ENCODE results near the gene SLC26A11. TPM values are rescaled to one million over a fixed set of nuclear protein-coding genes. Genes with fewer than 3 reads are reported as not detected.

Gene SLC26A11
- total RNA-seq, 1 donor = 12.7 TPM

DNA sequence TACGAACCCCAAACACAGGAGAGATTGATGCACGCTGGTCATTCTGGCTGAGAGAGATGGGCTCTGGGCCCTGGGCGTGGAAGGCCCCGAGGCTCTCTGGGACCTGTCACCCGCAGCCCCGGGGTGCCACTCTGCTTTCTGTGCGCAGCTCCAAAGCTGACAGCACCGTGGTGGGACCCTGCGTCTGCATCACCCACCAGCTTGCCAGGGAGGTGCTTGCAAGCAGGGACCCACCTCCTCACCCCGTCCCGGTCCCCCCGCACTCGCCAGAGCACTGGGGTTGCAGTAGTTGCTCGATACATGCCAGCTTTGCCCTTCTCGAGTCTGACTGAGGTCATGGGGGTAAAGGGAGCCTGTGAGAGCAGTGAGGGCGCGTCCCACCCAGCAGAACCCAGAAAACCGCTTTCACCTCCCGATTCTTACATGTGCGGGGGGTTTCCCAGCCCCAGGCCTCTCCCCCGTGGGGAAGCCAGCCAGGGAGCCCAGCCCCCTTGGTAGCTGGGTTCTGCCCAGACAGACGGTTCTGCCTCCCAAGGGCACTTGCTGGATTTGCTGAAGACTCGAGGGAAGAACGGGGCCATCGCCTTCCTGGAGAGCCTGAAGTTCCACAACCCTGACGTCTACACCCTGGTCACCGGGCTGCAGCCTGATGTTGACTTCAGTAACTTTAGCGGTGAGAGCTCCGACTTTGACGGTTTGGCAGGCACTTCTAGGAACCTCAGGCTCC is 37.9 kb upstream of the SLC26A11 start:
- Histone ChIP-seq H3K4me1 (ENCODE audit: insufficient read depth, low read length) (no peaks in the 10 kb centered on the region), H3K4me3 (ENCODE audit: insufficient read depth, low read length) (no peak overlapping the region), H3K36me3 (ENCODE audit: insufficient read depth, low read length) (no peaks in the 10 kb centered on the region), H3K9me3 (ENCODE audit: low read depth, low read length) (no peaks in the 10 kb centered on the region), H3K79me2 (ENCODE audit: insufficient read depth, low read length) (no peaks in the 10 kb centered on the region), H4K20me1 (ENCODE audit: insufficient read depth, low read length) (no peaks in the 10 kb centered on the region), H3K4me2 (ENCODE audit: insufficient read depth, low read length) (no peak overlapping the region), H3K27me3 (ENCODE audit: insufficient read depth, low read length) (peaks cover 8% of the 10 kb centered on the region), H3K27ac (ENCODE audit: low read depth, low read length) (no peak overlapping the region), H2AFZ (ENCODE audit: low read length) (no peak overlapping the region)
- DNase-seq (ENCODE audit: insufficient read length, low spot score, missing footprints) = peak; percentile 52
- TF ChIP-seq, protein P1, sequence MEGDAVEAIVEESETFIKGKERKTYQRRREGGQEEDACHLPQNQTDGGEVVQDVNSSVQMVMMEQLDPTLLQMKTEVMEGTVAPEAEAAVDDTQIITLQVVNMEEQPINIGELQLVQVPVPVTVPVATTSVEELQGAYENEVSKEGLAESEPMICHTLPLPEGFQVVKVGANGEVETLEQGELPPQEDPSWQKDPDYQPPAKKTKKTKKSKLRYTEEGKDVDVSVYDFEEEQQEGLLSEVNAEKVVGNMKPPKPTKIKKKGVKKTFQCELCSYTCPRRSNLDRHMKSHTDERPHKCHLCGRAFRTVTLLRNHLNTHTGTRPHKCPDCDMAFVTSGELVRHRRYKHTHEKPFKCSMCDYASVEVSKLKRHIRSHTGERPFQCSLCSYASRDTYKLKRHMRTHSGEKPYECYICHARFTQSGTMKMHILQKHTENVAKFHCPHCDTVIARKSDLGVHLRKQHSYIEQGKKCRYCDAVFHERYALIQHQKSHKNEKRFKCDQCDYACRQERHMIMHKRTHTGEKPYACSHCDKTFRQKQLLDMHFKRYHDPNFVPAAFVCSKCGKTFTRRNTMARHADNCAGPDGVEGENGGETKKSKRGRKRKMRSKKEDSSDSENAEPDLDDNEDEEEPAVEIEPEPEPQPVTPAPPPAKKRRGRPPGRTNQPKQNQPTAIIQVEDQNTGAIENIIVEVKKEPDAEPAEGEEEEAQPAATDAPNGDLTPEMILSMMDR (IDR thresholded peaks at IDR 0.05; ENCODE audit: extremely low read depth, low read depth, low read length) = no peak

- Histone ChIP-seq H3K79me2 (ENCODE audit: insufficient read depth, low read length) (no peaks in the 10 kb centered on the region), H4K20me1 (ENCODE audit: insufficient read depth, low read length) (no peaks in the 10 kb centered on the region), H3K4me2 (ENCODE audit: insufficient read depth, low read length) (no peak overlapping the region), H2AFZ (ENCODE audit: low read length) (no peak overlapping the region), H3K4me3 (ENCODE audit: insufficient read depth, low read length) (no peak overlapping the region), H3K9me3 (ENCODE audit: low read depth, low read length) (no peaks in the 10 kb centered on the region), H3K27ac (ENCODE audit: low read depth, low read length) (no peak overlapping the region), H3K27me3 (ENCODE audit: insufficient read depth, low read length) (peaks cover 10% of the 10 kb centered on the region), H3K4me1 (ENCODE audit: insufficient read depth, low read length) (no peaks in the 10 kb centered on the region), H3K36me3 (ENCODE audit: insufficient read depth, low read length) (no peaks in the 10 kb centered on the region)
- TF ChIP-seq, protein P1 (IDR thresholded peaks at IDR 0.05; ENCODE audit: extremely low read depth, low read depth, low read length) = no peak
- DNase-seq (ENCODE audit: insufficient read length, low spot score, missing footprints) = peak; percentile 55
Measured at GRCh38 chr17:80182845-80183223, 37.4 kb upstream of the SLC26A11 start.

- Histone ChIP-seq H2AFZ (ENCODE audit: low read length) (no peak overlapping the region), H3K4me3 (ENCODE audit: insufficient read depth, low read length) (no peak overlapping the region), H4K20me1 (ENCODE audit: insufficient read depth, low read length) (no peaks in the 10 kb centered on the region), H3K9me3 (ENCODE audit: low read depth, low read length) (no peaks in the 10 kb centered on the region), H3K4me1 (ENCODE audit: insufficient read depth, low read length) (no peaks in the 10 kb centered on the region), H3K79me2 (ENCODE audit: insufficient read depth, low read length) (no peaks in the 10 kb centered on the region), H3K36me3 (ENCODE audit: insufficient read depth, low read length) (no peaks in the 10 kb centered on the region), H3K27ac (ENCODE audit: low read depth, low read length) (no peak overlapping the region), H3K4me2 (ENCODE audit: insufficient read depth, low read length) (no peak overlapping the region), H3K27me3 (ENCODE audit: insufficient read depth, low read length) (peaks cover 15% of the 10 kb centered on the region)
- peak; percentile 72 for DNase-seq (ENCODE audit: insufficient read length, low spot score, missing footprints)
- TF ChIP-seq, protein P1 (IDR thresholded peaks at IDR 0.05; ENCODE audit: extremely low read depth, low read depth, low read length) = no peak
Measured at GRCh38 chr17:80183581-80184422, 36.4 kb upstream of the SLC26A11 start.

- Histone ChIP-seq H4K20me1 (ENCODE audit: insufficient read depth, low read length) (no peaks in the 10 kb centered on the region), H3K4me3 (ENCODE audit: insufficient read depth, low read length) (no peak overlapping the region), H3K27ac (ENCODE audit: low read depth, low read length) (no peak overlapping the region), H3K27me3 (ENCODE audit: insufficient read depth, low read length) (peaks cover 15% of the 10 kb centered on the region), H3K36me3 (ENCODE audit: insufficient read depth, low read length) (no peaks in the 10 kb centered on the region), H3K4me1 (ENCODE audit: insufficient read depth, low read length) (no peaks in the 10 kb centered on the region), H3K4me2 (ENCODE audit: insufficient read depth, low read length) (no peak overlapping the region), H3K79me2 (ENCODE audit: insufficient read depth, low read length) (no peaks in the 10 kb centered on the region), H2AFZ (ENCODE audit: low read length) (no peak overlapping the region), H3K9me3 (ENCODE audit: low read depth, low read length) (no peaks in the 10 kb centered on the region)
- peak; percentile 69 for DNase-seq (ENCODE audit: insufficient read length, low spot score, missing footprints)
- TF ChIP-seq, protein P1 (IDR thresholded peaks at IDR 0.05; ENCODE audit: extremely low read depth, low read depth, low read length) = no peak
Measured at GRCh38 chr17:80184423-80184714, 35.9 kb upstream of the SLC26A11 start.
